NT2/D1 (cell line): Measurements from ENCODE around the gene S1PR1.
"Not testable (repeated sequence)": the region's sequence is repeated elsewhere in the genome, so short reads cannot be mapped to it uniquely, and the experiment has no call there.

Experiments used
- DNase-seq: peaks from one replicate; pipeline ENCODE4 v3.0.0-alpha.2; 2011; ENCODE audit warnings: low read depth, low spot score
- H3K27me3 ChIP-seq: 2 replicates; pipeline ENCODE4 v1.6.0; 2011; ENCODE audit warnings: mild to moderate bottlenecking; ENCODE audit not compliant: insufficient read length, insufficient read depth
- H3K36me3 ChIP-seq: 2 replicates; pipeline ENCODE4 v1.6.1; 2011; ENCODE audit warnings: mild to moderate bottlenecking, low read length, mixed read lengths; ENCODE audit not compliant: insufficient read depth, insufficient read length
- H3K4me1 ChIP-seq: 2 replicates; pipeline ENCODE4 v1.5.1; 2011; ENCODE audit not compliant: insufficient read depth, insufficient read length
- H3K4me3 ChIP-seq: 2 replicates; pipeline ENCODE4 v1.5.1; 2011; ENCODE audit warnings: low read depth; ENCODE audit not compliant: insufficient read length
- H3K9ac ChIP-seq: 2 replicates; pipeline ENCODE4 v1.6.0; 2011; ENCODE audit warnings: low read depth; ENCODE audit not compliant: insufficient read length
- H3K9me3 ChIP-seq: 2 replicates; pipeline ENCODE4 v1.5.1; 2011; ENCODE audit warnings: mild to moderate bottlenecking, low read length; ENCODE audit not compliant: insufficient read depth
- SUZ12 ChIP-seq: IDR thresholded peaks from 2 replicates; pipeline ENCODE4 v1.6.1; 2011; ENCODE audit not compliant: insufficient read length, insufficient read depth; ENCODE audit errors: extremely low read depth
- YY1 ChIP-seq: IDR thresholded peaks from 2 replicates; pipeline ENCODE4 v1.6.1; 2011; ENCODE audit not compliant: insufficient read length, insufficient read depth
- ZNF274 ChIP-seq: IDR thresholded peaks from 2 replicates; pipeline ENCODE4 v1.6.1; 2011; ENCODE audit warnings: mild to moderate bottlenecking, low read depth, low read length

S1PR1 gene

GRCh38 chr1:101196668-101197067 is 40.2 kb upstream of the S1PR1 start:
- no peaks in the 10 kb centered on the region for H3K9me3 ChIP-seq
- no peaks in the 10 kb centered on the region for H3K4me1 ChIP-seq
- no peaks in the 10 kb centered on the region for H3K36me3 ChIP-seq
- TF ChIP-seq YY1 (no peak), SUZ12 (no peak), ZNF274 (no peak)
- DNase-seq, result no peak
- H3K27me3 ChIP-seq, result no peaks in the 10 kb centered on the region
- no peak overlapping the region for H3K4me3 ChIP-seq
- H3K9ac ChIP-seq, result no peak overlapping the region

- Histone ChIP-seq H3K9ac (no peak overlapping the region), H3K9me3 (0 out of 2 replicates have a peak, but pooled peaks cover 4% of the 10 kb centered on the region), H3K27me3 (no peaks in the 10 kb centered on the region), H3K4me1 (no peaks in the 10 kb centered on the region), H3K36me3 (no peaks in the 10 kb centered on the region), H3K4me3 (no peak overlapping the region)
- no peak for TF ChIP-seq YY1
- TF ChIP-seq ZNF274, result no peak
- no peak for TF ChIP-seq SUZ12
- DNase-seq, result no peak
Observed at GRCh38 chr1:101198842-101199636, 37.8 kb upstream of the S1PR1 start.

GRCh38 chr1:101199637-101199982 is 37.2 kb upstream of the S1PR1 start:
- no peaks in the 10 kb centered on the region for H3K36me3 ChIP-seq
- no peak overlapping the region for H3K4me3 ChIP-seq
- H3K4me1 ChIP-seq, result no peaks in the 10 kb centered on the region
- no peak for TF ChIP-seq SUZ12
- H3K27me3 ChIP-seq, result no peaks in the 10 kb centered on the region
- H3K9me3 ChIP-seq, result 0 out of 2 replicates have a peak, but pooled peaks cover 4% of the 10 kb centered on the region
- no peak for DNase-seq
- H3K9ac ChIP-seq, result no peak overlapping the region

GRCh38 chr1:101200513-101200912 is 36.3 kb upstream of the S1PR1 start:
- Histone ChIP-seq H3K9ac (no peak overlapping the region), H3K4me1 (no peaks in the 10 kb centered on the region), H3K36me3 (no peaks in the 10 kb centered on the region), H3K4me3 (no peak overlapping the region), H3K9me3 (0 out of 2 replicates have a peak, but pooled peaks cover 4% of the 10 kb centered on the region), H3K27me3 (no peaks in the 10 kb centered on the region)
- DNase-seq, result peak; percentile 44
- TF ChIP-seq ZNF274, result no peak
- no peak for TF ChIP-seq SUZ12
- TF ChIP-seq YY1, result no peak

- Histone ChIP-seq H3K4me1 (no peaks in the 10 kb centered on the region), H3K9me3 (0 out of 2 replicates have a peak, but pooled peaks cover 4% of the 10 kb centered on the region), H3K9ac (no peak overlapping the region), H3K27me3 (no peaks in the 10 kb centered on the region), H3K36me3 (no peaks in the 10 kb centered on the region), H3K4me3 (no peak overlapping the region)
- no peak for TF ChIP-seq ZNF274
- no peak for TF ChIP-seq SUZ12
- no peak for TF ChIP-seq YY1
- no peak for DNase-seq
Observed at GRCh38 chr1:101203820-101204540, 32.8 kb upstream of the S1PR1 start.

- Histone ChIP-seq H3K9ac (no peak overlapping the region), H3K27me3 (no peaks in the 10 kb centered on the region), H3K36me3 (no peaks in the 10 kb centered on the region), H3K4me3 (no peak overlapping the region), H3K9me3 (0 out of 2 replicates have a peak, but pooled peaks cover 4% of the 10 kb centered on the region), H3K4me1 (no peaks in the 10 kb centered on the region)
- TF ChIP-seq YY1, result no peak
- no peak for TF ChIP-seq SUZ12
- TF ChIP-seq ZNF274, result no peak
- no peak for DNase-seq
Observed at GRCh38 chr1:101205457-101205856, 31.4 kb upstream of the S1PR1 start.

GRCh38 chr1:101206139-101206538 is 30.7 kb upstream of the S1PR1 start:
- not testable (repeated sequence) for H3K9me3 ChIP-seq, H3K27me3 ChIP-seq, DNase-seq, H3K9ac ChIP-seq, H3K4me3 ChIP-seq, H3K4me1 ChIP-seq, H3K36me3 ChIP-seq

GRCh38 chr1:101207271-101207670 is 29.5 kb upstream of the S1PR1 start:
- H3K9ac ChIP-seq, H3K4me3 ChIP-seq, H3K9me3 ChIP-seq, DNase-seq, H3K36me3 ChIP-seq, H3K4me1 ChIP-seq, H3K27me3 ChIP-seq: not testable (repeated sequence)
